Stimulated activated CD4-positive, alpha-beta T cell treated with anti-CD3 and anti-CD28 coated beads, Interleukin-4, amount 100 ng/mL, for 1 hour (primary cell): Measurements from ENCODE around the gene MAP4K2.

ENCODE experiments used
- DNase-seq: peaks from one replicate; pipeline ENCODE4 v3.0.0-alpha.2; 2020

Gene MAP4K2

DNA sequence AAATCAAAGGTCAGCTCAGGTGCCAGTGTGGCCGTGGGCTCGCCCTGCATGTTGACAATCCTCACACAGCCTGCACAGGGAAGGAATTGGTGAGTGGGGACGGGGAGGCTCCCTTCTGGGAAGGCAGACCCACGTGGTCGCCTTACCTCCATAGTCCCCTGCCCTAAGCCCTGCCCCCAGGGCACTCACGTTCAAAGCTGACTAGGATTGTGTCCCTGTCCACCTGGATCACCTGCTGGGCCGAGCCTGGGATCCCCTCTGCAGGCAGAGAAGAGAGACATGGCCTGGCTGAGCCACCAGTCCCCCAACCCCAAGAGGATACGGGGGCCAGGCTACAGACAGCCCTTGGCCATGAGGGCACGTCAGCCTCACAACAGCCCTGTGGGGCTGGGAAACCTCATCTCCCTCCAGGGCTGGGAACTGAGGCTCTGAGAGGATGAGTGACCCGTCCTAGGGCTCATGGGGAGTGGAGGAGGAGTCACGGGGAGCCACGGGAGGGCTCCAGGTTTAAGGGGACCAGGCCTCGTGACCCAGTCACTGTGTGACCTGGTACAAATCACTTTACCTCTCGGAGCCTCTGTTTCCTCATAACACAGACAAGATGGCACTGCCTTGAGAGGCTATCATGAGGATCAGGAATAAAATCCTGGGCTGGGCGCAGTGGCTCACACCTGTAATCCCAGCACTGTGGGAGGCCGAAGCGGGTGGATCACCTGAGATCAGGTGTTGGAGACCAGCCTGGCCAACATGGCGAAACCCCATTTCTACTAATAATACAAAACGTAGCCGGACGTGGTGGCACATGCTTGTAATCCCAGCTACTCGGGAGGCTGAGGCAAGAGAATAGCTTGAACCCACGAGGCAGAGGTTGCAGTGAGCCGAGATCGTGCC, 12.6 kb downstream of the MAP4K2 start:
- DNase-seq: no peak

DNA sequence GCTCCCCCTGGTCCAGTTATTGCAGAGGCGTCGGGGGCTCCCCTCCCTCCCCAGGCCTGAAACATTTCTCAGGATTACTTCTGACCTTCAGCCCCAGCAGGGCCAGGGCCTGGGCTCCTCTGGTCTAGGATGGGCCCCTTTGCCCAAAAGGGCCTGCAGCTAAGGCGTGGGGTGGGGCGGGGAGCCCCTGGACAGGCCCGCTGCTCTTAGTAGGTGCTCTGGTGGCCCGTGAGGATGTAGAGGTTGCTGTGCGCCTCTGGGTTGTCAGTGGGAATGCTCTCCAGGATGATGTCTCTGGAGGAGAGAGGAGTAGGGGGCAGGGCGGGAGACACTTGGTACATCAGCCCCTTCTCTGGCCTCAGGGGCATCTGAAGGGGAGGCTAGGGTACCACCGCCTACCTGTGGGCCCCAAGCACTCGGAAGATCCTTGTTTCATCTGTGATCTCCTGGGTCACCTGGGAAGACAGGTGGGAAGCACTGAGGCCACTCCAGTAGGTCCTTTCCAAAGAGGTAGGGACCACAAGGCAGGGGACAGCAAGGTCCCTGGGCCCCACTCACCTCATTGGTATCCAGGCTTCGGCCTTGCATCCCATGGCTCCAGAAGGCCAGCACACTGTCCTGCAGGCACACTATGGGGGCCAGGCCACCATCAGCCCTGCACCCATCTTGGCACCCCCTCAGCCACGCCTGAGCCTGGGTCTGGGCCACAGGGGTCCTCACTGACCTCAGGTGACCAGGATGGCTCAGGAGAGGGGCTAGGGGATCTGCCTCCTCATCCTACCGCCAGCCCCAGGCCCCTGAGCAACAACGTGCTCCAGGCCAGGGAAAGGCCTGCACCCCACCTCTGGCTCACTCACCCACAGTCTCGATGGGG, 13.4 kb downstream of the MAP4K2 start:
- DNase-seq: no peak

DNA sequence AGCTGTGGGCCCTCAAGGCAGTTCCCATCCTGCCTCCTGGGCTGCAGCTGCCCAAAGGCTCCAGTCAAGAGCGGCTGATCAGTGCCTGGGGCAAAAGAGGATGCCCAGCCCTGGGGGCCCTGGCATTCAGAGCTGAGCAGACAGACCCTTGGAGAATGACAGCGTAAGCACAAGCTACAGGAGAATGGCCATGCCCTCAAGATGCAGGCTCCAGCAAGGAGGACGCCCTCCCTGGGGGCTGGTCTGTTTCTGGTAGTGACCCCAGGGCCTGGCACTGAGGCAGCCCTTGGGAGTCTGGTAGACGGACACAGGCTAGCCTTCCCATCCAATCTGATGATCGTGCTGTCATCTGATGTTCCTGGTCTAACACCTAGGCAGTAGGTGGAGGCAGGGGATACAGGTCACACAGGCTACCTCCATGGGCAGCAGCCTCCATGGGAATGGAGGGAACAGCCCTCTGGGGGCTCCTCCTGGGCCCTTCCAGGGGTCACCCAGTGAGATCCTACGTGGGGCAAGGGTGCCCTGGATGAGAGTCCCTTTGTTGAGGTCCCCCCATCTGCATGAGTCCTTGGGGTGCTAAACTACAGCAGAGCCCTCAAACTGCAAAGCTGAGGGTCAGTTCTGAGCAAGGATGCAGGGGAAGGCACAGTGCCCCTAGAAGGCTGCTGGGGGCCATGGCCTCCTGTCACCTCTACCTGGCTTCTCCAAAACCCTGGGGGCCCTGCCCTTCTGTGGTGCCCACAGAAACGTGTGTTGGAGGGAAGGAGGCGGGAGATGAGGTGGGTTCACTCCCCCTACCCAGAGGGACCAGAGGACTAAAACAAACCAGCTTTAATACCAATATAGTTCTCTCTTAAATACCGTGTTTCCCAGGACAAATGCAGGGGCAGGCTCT, 14.4 kb downstream of the MAP4K2 start:
- no peak for DNase-seq

DNA sequence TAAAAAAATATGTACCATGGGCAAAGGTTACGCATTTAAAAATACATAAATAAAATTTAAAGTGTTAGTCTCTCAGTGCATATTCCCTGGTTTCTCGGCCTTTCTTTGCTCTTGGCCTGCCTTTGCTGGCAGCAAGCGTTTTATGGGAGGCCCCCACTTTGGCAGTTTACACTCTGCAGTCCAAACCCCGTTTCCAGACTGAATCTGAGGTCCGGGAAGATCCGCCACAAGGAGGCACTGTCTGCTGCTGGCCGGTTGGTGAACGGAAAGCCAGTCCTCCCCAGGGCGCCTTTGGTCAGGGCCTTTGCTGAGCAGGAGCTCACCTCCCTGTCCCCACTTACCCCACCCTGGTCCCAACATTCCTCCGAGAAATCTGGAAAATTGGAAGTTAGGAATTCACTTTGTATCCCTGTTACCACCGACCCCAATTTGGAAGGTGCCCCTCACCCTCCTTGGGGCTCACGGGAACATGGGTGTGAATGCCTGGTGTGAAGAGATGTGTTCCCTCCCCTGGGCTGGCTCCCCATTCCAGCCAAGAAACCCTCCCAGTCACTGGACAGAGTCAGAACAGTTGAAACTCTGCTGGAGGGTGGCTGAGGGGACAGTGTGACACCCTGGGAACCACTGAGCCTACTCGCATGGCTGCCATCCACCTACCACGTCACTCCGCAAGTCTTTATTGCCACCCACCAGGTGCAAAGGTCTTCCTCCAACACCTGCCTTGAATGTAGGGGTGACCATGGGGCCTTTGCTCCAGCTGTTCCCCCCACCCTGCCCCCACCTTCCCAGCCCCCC, 15.3 kb downstream of the MAP4K2 start:
- peak; percentile 66 for DNase-seq

DNA sequence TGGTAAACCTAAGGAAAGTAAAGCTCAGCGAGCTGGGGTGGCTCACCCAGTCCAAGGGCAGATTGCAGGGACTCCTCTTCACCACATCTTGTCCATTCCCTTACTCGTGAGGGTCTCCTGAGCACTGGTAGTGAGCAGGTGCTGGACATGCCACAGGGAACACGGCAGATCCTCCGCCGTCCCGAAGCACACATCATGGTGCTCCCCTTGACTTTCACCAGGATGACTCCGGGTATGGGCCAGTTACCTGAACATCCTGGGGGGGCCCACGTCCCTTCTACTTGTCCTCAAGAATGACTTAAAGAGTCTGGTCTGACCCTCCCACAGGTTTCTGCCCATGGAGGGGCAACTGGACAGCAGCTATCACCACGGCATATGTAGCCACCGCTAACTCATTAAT, 16.7 kb downstream of the MAP4K2 start:
- no peak for DNase-seq

DNA sequence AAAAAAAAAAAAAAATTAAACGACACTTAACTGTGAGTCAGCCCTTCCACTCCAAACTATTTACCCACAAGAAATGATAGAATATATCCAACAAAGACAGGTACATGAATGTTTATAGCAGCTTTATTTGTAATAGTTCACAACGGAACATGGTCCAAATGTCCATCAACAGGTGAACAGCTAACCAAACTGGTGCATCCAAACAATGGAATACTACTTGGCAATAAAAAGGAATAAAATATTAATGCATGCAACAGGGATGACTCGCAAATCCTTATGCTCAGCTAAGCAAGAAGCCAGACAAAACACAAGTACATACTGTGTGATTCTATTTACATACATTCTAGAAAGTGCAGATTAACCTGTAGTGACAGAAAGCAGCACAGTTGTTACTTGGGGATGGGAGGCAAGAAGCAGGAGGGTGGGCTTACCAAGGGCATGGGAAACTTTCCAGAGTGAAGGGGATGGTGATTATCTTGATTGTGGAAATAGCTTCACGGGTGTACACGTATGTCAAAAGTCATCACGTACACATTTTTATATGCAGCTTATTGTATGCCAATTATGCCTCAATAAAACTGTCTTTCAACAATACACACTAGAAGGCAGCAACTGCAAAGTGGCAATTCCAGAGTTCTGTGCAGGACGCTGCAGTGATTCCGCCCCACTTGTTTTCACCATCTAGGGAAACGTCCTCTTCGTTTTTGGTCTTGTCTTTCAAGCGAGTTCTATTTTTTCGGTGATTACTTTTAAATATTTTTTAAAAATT, 18.0 kb downstream of the MAP4K2 start:
- DNase-seq: no peak

DNA sequence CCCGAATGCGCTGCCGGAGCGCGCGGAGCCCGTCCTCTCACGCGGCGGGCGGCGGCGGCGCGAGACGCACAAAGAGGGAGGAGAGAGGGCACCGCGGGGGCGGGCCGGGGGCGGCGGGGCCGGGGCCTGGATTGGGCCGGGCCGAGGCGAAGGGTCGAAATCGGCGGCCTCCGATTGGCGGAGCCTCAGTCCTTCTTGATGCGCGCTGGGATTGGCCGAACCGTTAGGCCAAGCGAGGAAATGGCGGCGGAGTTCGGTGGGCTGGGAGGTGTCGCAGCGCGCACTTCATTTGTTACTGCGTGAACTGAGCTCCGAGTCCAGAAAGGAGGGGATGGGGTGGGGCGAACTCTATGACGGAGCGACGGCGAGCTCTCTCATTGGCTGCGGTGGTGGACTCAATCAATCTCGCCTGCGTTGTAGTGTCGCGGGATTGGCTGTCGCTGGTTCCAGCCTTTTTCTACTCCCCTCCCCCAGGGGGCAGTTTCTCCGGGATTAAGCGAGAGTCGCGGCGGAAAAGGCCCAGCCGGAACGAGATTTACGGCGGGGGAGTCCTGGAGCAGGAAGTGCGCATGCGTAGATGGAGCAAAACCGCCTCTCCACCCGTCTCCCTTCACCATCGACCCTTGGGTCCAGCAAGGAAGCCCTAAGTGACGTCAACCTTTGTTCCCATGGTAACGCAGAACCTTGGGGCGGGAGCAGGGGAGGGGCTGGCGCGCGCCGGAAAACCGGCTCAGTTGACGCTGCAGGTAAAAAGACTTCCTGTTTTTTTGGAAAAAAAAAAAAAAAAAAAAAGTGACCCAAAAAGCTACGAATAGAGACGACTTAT, 24.3 kb downstream of the MAP4K2 start, which contains the start of gene SF1:
Gene SF1 (minus strand): TSS at position 70 of the 826 bp plus-strand sequence. CDS start 150 bp downstream, outside the sequence.
- DNase-seq: peak; percentile 96

DNA sequence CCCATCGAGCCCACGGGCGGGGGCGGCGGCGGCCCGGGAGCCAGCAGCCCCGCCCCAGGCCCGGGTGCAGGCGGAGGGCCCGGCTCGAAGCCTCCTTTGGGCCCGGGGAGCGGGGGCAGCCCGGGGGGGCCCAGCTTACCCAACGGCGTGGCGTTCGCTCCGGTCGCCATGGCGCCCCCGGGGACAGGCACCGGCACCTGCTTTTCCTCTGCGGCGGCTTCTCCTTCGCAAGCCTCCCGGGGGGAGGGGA, 24.9 kb downstream of the MAP4K2 start:
- DNase-seq: no peak

DNA sequence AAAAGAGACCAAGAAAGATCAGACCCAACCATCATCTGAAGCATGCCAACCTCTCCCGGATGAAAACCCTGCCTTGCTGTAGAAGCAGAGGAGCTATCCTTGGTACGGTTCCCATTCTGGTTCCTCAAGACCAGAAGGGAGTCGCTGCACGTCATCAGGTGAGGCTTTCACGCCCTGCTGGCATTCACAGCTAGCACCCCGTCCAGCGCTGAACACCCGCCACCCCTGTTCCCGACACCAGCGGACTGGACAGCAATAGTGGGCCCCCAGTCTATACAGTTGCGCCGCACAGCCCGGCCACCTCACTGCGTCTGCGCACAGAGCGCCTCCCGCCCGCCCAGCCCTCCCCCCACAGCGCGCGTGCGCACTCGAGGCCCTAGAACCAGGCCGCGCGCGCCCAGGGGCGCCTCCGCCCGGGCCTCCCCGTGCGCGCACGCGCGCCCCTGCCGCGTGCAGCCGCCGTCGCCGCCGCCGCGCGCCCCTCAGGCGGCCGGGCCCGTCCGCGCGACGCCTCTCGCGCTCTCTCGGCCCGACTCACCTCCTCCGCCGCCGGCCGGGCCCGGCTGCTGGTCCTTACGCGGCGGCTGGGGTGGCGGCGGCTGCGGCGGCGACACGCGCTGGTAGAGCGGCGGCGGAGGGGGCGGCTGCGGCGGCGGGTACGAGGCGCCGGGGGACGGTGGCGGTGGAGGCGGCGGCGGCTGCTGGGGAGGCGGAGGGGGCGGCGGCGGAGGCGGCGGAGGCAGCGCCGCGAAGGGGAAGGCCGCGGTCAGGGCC, 25.4 kb downstream of the MAP4K2 start:
- DNase-seq: peak; percentile 84

DNA sequence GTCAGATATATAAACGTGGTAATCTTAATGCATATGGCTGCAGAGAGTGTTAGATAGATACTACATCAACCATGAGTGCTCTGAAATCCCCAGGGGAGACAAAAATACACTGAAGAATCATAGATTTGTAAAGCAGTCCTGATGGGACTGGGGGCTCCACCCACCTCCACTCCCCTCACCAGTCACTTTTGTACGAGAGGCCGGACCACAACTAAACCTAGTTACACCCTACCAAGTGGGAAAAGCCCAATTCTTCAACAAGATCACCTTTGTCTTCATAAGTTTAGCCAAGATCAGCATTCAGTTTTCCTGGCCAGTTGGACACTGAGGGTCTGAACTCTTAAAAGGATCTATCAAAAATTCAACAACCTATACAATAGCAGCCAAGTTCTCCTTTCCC, 26.1 kb downstream of the MAP4K2 start:
- DNase-seq: no peak

DNA sequence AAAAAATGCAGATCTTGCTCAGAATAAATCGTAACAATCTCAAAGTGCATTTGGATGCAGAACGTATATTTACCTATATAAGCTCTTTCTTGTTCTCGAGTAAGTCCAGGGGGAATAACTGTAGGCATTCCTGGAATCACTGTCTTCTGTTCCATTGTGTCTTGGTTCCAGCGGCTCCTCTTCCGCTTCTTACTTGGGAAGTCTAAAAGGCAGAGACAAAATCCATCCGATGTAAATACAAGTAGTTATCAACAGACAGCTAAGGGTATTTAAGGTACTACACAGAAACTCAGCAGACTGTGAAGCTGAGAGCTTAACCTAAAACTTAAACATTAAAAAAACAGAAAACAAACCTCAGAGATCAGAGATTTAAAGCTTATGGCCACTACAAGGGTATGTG, 26.6 kb downstream of the MAP4K2 start:
- DNase-seq: no peak

DNA sequence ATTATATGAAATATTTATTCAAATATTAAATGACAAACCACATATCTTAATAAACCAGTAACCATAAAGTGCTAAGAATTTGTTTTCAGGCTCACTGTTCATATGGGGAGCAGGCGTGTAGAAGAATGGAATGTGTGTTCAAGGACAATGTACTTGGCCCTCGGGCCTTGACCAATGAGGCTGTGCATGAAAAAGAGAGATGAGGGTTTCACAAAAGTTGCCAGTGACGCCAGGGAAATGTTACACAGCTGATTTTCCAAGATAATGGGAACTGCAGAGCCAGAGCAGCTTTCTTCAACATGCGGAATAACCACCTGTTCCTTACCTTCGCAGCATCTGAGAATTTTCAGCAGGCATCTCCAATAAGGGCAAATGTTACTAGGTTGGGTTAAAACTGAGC, 28.9 kb downstream of the MAP4K2 start:
- no peak for DNase-seq

DNA sequence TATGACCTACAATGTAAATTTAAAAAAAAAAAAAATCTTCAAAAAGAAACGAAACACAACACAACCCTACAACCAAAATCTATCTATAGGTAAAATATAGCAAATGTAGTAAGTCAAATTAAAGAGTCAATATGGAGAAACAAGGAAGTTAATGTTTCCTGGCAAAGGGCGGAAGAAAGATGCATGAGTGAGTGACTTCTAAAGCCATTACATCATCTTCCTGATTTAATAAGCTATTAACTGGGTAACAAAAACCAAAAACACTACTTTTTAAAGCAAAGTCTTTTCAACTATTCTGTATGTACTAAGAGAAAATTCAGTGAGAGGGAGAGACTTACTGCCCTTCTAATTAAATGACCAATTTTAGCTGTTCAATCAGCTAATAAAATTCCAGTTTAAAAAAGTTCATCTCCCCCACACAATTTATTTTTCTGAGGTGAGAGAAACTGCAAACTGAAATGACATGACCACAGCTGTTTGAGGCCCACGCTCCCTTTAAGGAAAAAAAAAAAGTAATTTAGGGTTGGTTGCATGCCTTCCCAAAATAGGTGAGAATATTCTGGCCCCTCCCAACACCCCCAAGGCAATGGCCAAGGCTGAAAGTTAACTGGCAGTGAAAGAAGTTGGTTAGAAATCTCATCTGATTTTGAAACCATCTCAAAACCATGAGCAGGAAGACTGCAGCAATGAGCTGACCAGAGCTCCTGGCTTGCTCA, 30.6 kb downstream of the MAP4K2 start:
- no peak for DNase-seq

DNA sequence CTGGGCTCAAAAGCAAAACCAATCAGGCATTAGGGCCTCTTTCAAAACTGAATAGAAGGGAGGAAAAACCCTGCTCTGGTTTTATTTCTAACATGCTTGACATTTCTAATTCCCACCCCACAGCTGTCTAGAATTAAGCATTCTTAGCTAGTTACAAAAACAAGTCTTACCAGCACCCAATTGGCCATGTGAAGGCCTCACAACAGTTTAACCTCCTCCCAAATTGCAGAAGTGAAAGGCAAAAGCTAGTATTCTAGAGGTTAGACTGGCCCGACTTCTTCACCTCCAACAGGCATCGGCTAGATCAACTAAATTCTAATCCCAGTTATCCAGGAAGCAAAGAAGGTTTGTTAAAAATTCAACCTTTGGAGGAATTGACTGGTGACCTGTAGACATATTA, 31.2 kb downstream of the MAP4K2 start:
- DNase-seq: no peak

DNA sequence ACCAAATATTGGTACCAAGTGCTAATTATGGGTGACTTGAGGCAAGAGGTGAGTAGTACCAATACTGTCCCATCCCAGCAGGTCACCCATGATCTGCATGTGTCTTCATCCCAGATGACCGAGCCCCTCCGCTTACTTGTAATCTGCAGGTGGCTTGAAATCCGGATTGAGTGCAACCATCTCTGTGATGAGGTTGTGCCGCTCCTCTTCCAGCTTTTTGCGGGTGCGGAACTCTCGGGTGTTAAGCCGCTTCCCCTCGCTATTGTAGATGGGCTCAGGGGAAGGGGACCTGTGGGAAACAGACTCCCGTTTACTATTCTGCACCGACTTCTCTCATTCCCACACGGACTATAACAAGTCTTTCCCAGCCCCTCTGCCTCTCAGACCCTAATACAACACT, 32.9 kb downstream of the MAP4K2 start:
- DNase-seq: no peak

DNA sequence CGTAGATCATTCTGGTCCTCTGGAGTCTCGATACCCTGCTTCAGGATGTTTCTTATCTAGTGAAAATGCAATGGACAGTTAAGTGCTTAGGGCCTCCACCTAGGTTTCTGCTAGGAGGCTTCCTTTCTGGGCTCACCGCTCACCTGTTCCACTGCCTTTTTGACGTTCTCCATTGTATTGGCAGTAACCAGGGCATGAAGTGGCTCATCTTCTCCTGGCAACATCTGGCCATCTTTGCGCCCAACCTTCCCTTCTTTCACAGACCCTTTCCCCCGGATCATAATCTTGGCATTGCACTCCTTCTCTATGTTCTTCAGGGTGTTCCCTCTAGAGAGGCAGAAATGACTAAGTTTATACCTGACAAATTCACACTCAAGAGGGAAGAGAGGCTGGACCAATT, 33.7 kb downstream of the MAP4K2 start:
- no peak for DNase-seq

DNA sequence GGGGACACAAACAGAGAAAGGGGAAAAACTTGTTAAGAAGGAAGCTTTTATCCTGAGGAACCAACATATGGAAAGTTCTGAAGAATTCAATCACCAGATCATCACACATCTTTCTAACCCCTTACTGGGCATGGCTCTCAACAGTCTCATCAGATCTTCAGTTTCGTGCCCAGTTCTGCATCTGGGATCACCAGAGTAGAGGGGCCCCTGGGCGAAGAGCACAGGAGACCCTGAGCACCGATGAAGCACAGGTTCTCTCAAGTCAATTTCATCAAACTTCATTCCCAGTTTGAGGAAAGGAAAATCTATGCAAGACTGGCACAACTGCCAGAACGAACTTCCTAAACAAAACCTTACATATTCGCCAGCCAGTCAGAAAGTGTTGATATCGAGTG, 34.7 kb downstream of the MAP4K2 start:
- DNase-seq: no peak

DNA sequence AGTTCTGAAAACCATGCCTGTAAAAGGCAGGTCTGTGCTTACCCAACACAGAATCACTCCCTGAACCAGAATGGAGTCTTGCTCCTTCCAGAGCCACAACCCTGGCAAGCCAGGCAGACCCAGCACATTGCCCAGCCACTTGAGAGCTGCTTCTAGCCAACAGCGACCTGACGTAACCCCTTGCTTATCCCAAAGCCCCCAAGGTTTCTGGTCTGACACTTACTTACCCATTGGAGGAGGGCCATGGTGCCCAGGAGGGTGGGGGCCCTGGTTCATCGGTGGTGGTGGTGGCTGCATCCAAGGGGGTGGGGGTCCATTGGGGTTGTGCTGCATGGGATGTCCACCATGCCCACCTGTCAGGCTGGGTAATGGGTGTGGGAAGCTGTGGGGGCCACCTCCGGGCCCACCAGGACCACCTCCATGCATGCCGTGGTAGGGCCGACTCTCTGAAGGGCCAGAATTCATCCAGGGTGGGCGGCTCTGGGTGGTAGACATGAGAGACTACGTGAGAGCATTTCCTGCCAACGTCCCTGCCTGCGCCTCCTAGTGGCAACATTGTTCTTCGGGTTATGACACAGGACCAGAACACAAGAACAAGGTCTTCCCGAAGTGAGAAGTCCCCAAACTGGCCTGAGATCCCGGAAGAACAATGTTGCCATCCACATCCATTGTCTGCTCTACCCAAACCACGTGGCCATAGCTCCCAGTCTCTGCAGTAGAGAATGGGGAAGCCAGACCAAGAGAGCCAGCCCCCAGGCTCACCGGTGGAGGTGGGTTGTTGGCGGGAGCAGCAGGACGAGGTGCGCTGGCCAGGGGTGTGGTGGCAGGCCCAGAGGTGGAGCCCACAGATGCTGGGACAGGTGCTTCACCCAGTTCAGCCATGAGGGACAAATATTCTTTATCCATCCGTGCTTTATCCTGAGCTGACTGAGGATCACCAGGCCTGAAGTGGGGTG, 35.4 kb downstream of the MAP4K2 start:
- DNase-seq: peak; percentile 79
